ENCODE measurements around the gene TMIGD1. TPM values are rescaled to one million over a fixed set of nuclear protein-coding genes. Genes with fewer than 3 reads are reported as not detected.
"Not testable (repeated sequence)": the region's sequence is repeated elsewhere in the genome, so short reads cannot be mapped to it uniquely, and the experiment has no call there.

The TMIGD1 gene
- total RNA-seq, 4 donors from 2014 or later, result 5.0 to 684 (median 290) TPM

DNA sequence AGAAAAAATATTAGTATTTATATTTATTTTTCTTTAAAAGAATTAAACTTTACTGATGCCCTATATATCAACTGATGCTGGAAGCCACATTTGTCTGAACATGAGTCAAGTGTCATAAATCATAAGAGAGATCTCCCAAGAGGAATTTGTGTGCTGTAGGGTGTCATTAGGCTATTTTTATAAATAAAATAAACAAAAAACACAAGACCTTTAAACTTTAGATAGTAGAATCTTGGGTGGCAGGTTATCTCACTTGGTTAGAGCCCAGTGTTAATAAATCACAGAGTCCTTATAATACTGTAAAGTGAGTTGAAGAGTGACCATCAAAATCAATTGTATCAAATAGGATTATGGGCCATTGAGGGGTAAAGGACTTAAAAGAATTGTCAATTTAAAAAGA, 23.6 kb upstream of the TMIGD1 start:
- H3K27me3 ChIP-seq, result no peaks in the 10 kb centered on the region
- peaks cover 0 to 3% (median 0%) of the 10 kb centered on the region in 4 donors for H3K9me3 ChIP-seq
- TF ChIP-seq, protein P1, sequence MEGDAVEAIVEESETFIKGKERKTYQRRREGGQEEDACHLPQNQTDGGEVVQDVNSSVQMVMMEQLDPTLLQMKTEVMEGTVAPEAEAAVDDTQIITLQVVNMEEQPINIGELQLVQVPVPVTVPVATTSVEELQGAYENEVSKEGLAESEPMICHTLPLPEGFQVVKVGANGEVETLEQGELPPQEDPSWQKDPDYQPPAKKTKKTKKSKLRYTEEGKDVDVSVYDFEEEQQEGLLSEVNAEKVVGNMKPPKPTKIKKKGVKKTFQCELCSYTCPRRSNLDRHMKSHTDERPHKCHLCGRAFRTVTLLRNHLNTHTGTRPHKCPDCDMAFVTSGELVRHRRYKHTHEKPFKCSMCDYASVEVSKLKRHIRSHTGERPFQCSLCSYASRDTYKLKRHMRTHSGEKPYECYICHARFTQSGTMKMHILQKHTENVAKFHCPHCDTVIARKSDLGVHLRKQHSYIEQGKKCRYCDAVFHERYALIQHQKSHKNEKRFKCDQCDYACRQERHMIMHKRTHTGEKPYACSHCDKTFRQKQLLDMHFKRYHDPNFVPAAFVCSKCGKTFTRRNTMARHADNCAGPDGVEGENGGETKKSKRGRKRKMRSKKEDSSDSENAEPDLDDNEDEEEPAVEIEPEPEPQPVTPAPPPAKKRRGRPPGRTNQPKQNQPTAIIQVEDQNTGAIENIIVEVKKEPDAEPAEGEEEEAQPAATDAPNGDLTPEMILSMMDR (IDR thresholded peaks at IDR 0.05), result no peak
- TF ChIP-seq POLR2A (IDR thresholded peaks at IDR 0.05), result no peak
- no peak overlapping the region for H3K4me3 ChIP-seq
- H3K36me3 ChIP-seq, result no peaks in the 10 kb centered on the region
- no peak overlapping the region for H3K27ac ChIP-seq
- H3K4me1 ChIP-seq, result no peaks in the 10 kb centered on the region
- no peak for DNase-seq

DNA sequence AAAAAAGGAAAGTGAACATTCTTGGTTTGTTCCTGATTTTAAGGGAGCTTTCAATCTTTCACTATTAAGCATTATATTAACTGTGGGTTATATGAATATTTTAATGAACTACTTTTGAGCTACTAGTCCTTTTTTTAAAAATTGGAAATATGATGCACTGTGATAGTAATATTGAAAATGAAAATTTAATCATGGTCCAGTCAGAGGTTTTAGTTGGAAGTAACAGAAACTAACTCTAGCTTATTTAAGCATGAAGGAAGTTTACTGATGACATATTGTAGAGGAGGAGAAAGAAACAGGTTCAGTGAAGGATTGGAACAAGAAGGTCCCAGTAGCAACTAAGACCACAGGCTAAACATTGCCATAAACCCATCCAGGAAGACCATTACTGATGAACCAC, 20.8 kb upstream of the TMIGD1 start:
- H3K4me3 ChIP-seq, result no peak overlapping the region
- H3K27ac ChIP-seq, result no peak overlapping the region
- DNase-seq, result no peak
- no peaks in the 10 kb centered on the region for H3K27me3 ChIP-seq
- no peaks in the 10 kb centered on the region for H3K9me3 ChIP-seq
- TF ChIP-seq, protein P1 (IDR thresholded peaks at IDR 0.05), result no peak
- no peak for TF ChIP-seq POLR2A (IDR thresholded peaks at IDR 0.05)
- no peaks in the 10 kb centered on the region for H3K36me3 ChIP-seq
- H3K4me1 ChIP-seq, result no peaks in the 10 kb centered on the region

DNA sequence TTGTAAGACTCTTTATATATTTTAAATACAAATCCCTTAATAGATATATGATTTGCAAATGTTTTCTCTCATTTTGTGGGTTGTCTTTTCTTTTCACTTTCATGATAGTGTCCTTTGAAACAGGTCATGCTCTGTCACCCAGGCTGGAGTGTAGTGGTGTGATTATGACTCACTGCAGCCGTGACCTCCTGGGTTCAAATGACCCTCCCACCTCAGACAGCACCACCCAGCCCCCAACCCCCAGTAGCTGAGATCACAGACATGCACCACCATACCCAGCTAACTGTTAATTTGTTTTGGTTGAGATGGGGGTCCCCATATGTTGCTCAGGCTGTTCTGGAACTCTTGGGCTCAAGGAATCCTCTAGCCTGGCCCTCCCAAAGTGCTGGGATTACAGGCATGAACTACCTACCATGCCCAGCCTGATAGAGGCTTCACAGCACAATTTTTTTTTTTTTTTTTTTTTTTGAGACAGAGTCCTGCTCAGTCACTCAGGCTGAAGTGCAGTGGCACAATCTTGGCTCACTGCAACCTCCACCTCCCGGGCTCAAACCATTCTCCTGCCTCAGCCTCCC, 18.5 kb upstream of the TMIGD1 start:
- Histone ChIP-seq H3K27ac (no peak overlapping the region), H3K9me3 (no peaks in the 10 kb centered on the region), H3K27me3 (no peaks in the 10 kb centered on the region), H3K36me3 (no peaks in the 10 kb centered on the region), H3K4me1 (peaks cover 0 to 6% (median 0%) of the 10 kb centered on the region in 4 donors), H3K4me3 (no peak overlapping the region)
- DNase-seq, result no peak
- no peak for TF ChIP-seq POLR2A (IDR thresholded peaks at IDR 0.05)
- TF ChIP-seq, protein P1 (IDR thresholded peaks at IDR 0.05), result no peak

DNA sequence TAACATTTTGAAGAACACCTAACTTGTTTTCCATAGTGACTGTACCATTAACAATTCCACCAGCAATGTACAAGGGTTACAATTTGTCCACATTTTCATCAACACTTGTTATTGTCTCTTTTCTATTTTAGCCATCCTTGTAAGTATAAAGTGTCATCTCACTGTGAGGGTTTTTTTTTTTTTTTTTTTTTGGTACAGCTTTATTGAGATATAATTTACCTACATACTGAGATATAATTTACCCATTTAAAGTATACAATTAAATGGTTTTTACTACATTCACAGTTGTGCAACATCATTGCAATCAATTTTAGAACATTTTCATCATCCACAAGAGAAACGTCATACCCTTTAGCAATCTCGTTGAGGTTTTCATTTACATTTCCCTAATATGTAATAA, 17.9 kb upstream of the TMIGD1 start:
- H3K4me1 ChIP-seq, result peaks cover 0 to 12% (median 0%) of the 10 kb centered on the region in 4 donors
- H3K4me3 ChIP-seq, result no peak overlapping the region
- no peak for DNase-seq
- H3K9me3 ChIP-seq, result no peaks in the 10 kb centered on the region
- TF ChIP-seq, protein P1 (IDR thresholded peaks at IDR 0.05), result no peak
- TF ChIP-seq POLR2A (IDR thresholded peaks at IDR 0.05), result no peak
- no peak overlapping the region for H3K27ac ChIP-seq
- H3K36me3 ChIP-seq, result no peaks in the 10 kb centered on the region
- no peaks in the 10 kb centered on the region for H3K27me3 ChIP-seq

DNA sequence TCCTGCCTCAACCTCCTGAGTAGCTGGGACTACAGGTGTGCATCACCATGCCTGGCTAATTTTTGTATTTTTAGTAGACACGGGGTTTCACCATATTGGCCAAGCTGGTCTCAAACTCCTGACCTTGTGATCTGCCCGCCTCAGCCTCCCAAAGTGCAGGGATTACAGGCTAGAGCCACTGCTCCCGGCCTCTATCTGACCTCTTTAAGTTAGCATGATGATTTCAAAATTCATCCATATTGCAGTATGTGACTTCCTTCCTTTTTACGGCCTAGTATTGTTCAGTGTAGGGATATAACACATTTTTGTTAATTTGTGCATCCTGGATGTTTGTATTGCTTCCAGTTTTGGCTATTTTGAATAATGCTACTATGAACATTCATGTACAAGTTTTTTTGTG, 17.4 kb upstream of the TMIGD1 start:
- H3K9me3 ChIP-seq, H3K27me3 ChIP-seq, H3K36me3 ChIP-seq, H3K27ac ChIP-seq, H3K4me3 ChIP-seq, DNase-seq: not testable (repeated sequence)
- peaks cover 0 to 16% (median 0%) of the 10 kb centered on the region in 4 donors for H3K4me1 ChIP-seq

DNA sequence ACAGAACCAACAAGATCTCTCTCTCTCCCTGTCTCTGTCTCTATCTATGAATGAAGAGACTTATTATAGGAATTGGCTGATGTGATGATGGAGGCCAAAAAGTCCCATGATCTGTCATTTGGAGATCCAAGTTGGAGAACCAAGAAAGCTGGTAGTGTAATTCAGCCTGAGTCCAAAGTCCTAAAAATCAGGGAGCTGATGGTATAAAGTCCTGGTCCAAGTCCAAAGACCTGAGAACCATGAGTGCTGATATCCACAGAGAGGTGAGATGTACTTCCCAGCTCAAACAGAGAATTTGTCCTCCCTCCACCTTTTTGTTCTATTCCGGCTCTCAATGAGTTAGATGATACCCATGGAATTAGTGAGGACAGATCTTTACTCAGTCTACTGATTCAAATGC, 15.4 kb upstream of the TMIGD1 start:
- TF ChIP-seq, protein P1 (IDR thresholded peaks at IDR 0.05), result no peak
- no peak for TF ChIP-seq POLR2A (IDR thresholded peaks at IDR 0.05)

More for the DNA sequence above, 15.4 kb upstream of the TMIGD1 start:
- Histone ChIP-seq H3K27me3 (no peaks in the 10 kb centered on the region), H3K27ac (no peak overlapping the region), H3K4me1 (peaks cover 0 to 31% (median 2%) of the 10 kb centered on the region in 4 donors), H3K36me3 (no peaks in the 10 kb centered on the region), H3K9me3 (no peaks in the 10 kb centered on the region), H3K4me3 (no peak overlapping the region)
- no peak for DNase-seq
